ENCODE results near the gene ABCC4. TPM values are rescaled to one million over a fixed set of nuclear protein-coding genes. Genes with fewer than 3 reads are reported as not detected.

Gene ABCC4
- total RNA-seq, 6 experiments from 2014 or later: 24.7 to 28.4 (median 26.0) TPM

GRCh38 chr13:95337597-95337996 lies 36.3 kb upstream of the ABCC4 start:
- no peak overlapping the region for H3K4me3 Mint-ChIP-seq
- H3K4me1 Mint-ChIP-seq (ENCODE audit: low read depth): no peaks in the 10 kb centered on the region
- no peaks in the 10 kb centered on the region for H3K36me3 Mint-ChIP-seq (ENCODE audit: low read depth)
- H3K27me3 Mint-ChIP-seq (ENCODE audit: insufficient read depth): peaks cover 7% of the 10 kb centered on the region
- TF ChIP-seq CTCF (IDR thresholded peaks at IDR 0.05): no peak
- H3K9me3 Mint-ChIP-seq: no peaks in the 10 kb centered on the region
- no peak overlapping the region for H3K27ac Mint-ChIP-seq
- DNase-seq: no peak

GRCh38 chr13:95335667-95336066 lies 34.4 kb upstream of the ABCC4 start:
- no peaks in the 10 kb centered on the region for H3K9me3 Mint-ChIP-seq
- no peaks in the 10 kb centered on the region for H3K36me3 Mint-ChIP-seq (ENCODE audit: low read depth)
- no peak for TF ChIP-seq CTCF (IDR thresholded peaks at IDR 0.05)
- no peak overlapping the region for H3K4me3 Mint-ChIP-seq
- H3K4me1 Mint-ChIP-seq (ENCODE audit: low read depth): no peaks in the 10 kb centered on the region
- H3K27me3 Mint-ChIP-seq (ENCODE audit: insufficient read depth): peaks cover 10% of the 10 kb centered on the region
- no peak overlapping the region for H3K27ac Mint-ChIP-seq
- DNase-seq: no peak

GRCh38 chr13:95328386-95328785 lies 27.1 kb upstream of the ABCC4 start:
- Mint-ChIP-seq H3K36me3 (ENCODE audit: low read depth) (no peaks in the 10 kb centered on the region), H3K9me3 (no peaks in the 10 kb centered on the region), H3K4me1 (ENCODE audit: low read depth) (no peaks in the 10 kb centered on the region), H3K27me3 (ENCODE audit: insufficient read depth) (peaks cover 13% of the 10 kb centered on the region), H3K4me3 (no peak overlapping the region), H3K27ac (no peak overlapping the region)
- no peak for TF ChIP-seq CTCF (IDR thresholded peaks at IDR 0.05)
- DNase-seq: no peak

GRCh38 chr13:95327190-95327589 lies 25.9 kb upstream of the ABCC4 start:
- H3K36me3 Mint-ChIP-seq (ENCODE audit: low read depth): no peaks in the 10 kb centered on the region
- no peak for DNase-seq
- H3K9me3 Mint-ChIP-seq: no peaks in the 10 kb centered on the region
- H3K27ac Mint-ChIP-seq: no peak overlapping the region
- no peaks in the 10 kb centered on the region for H3K4me1 Mint-ChIP-seq (ENCODE audit: low read depth)
- H3K4me3 Mint-ChIP-seq: no peak overlapping the region
- TF ChIP-seq CTCF (IDR thresholded peaks at IDR 0.05): no peak
- peaks cover 13% of the 10 kb centered on the region for H3K27me3 Mint-ChIP-seq (ENCODE audit: insufficient read depth)

GRCh38 chr13:95326695-95327094 lies 25.4 kb upstream of the ABCC4 start:
- H3K4me1 Mint-ChIP-seq (ENCODE audit: low read depth): no peaks in the 10 kb centered on the region
- peaks cover 13% of the 10 kb centered on the region for H3K27me3 Mint-ChIP-seq (ENCODE audit: insufficient read depth)
- H3K4me3 Mint-ChIP-seq: no peak overlapping the region
- no peaks in the 10 kb centered on the region for H3K9me3 Mint-ChIP-seq
- no peak for DNase-seq
- H3K27ac Mint-ChIP-seq: no peak overlapping the region
- TF ChIP-seq CTCF (IDR thresholded peaks at IDR 0.05): no peak
- H3K36me3 Mint-ChIP-seq (ENCODE audit: low read depth): no peaks in the 10 kb centered on the region

- no peak for DNase-seq
- no peaks in the 10 kb centered on the region for H3K4me1 Mint-ChIP-seq (ENCODE audit: low read depth)
- H3K36me3 Mint-ChIP-seq (ENCODE audit: low read depth): no peaks in the 10 kb centered on the region
- H3K9me3 Mint-ChIP-seq: no peaks in the 10 kb centered on the region
- no peak overlapping the region for H3K27ac Mint-ChIP-seq
- H3K27me3 Mint-ChIP-seq (ENCODE audit: insufficient read depth): peaks cover 13% of the 10 kb centered on the region
- H3K4me3 Mint-ChIP-seq: no peak overlapping the region
- no peak for TF ChIP-seq CTCF (IDR thresholded peaks at IDR 0.05)
Observed at GRCh38 chr13:95325485-95325884, 24.2 kb upstream of the ABCC4 start.

Measured in HFFc6 (cell line).